Tibial nerve (tissue), 4 donors: Measurements from ENCODE around the gene TMX2. TPM values are rescaled to one million over a fixed set of nuclear protein-coding genes. Genes with fewer than 3 reads are reported as not detected.

Experiments
- DNase-seq, 2 donors: peaks; one replicate each; pipeline ENCODE4 v3.0.0-alpha.2; 2019; ENCODE audit warnings: low spot score in 2 of 2
- H3K27ac ChIP-seq, 4 donors: fragments of 200-600 bp; sonication (generic) in 3 of 4; one replicate each; pipeline ENCODE4 v1.5.1; 2017 to 2019; ENCODE audit warnings: mild to moderate bottlenecking in 1 of 4
- H3K27me3 ChIP-seq, 2 donors: fragments of 200-600 bp; sonication (generic) in 1 of 2; one replicate each; pipeline versions ENCODE4 v1.5.1 to v1.6.0; 2017 to 2019
- H3K36me3 ChIP-seq, 3 donors: fragments of 200-600 bp; sonication (generic); one replicate each; pipeline ENCODE4 v1.5.1; 2018 to 2019
- H3K4me1 ChIP-seq, 4 donors: fragments of 200-600 bp; sonication (generic) in 3 of 4; one replicate each; pipeline ENCODE4 v1.5.1; 2017 to 2019
- H3K4me3 ChIP-seq, 4 donors: fragments of 200-600 bp; sonication (generic) in 3 of 4; one replicate each; pipeline ENCODE4 v1.5.1; 2017 to 2019; ENCODE audit warnings: mild to moderate bottlenecking in 1 of 4, moderate library complexity in 1 of 4
- H3K9me3 ChIP-seq, 4 donors: fragments of 200-600 bp; sonication (generic) in 3 of 4; one replicate each; pipeline ENCODE4 v1.5.1; 2017 to 2019
- CTCF ChIP-seq, 5 experiments: fragments of 200-600 bp in 3 of 5; fragments of 450-650 bp in 2 of 5; sonication (generic) in 3 of 5; IDR thresholded peaks; one replicate each; pipeline ENCODE4 v1.5.1; 2016 to 2019; ENCODE audit warnings: antibody characterized with exemption in 5 of 5, mild to moderate bottlenecking in 3 of 5, moderate library complexity in 2 of 5
- EP300 ChIP-seq, 2 donors: sonication (generic); formaldehyde crosslinking; IDR thresholded peaks; one replicate each; pipeline ENCODE4 v1.6.1; 2017; ENCODE audit warnings: antibody characterized with exemption in 2 of 2, mild to moderate bottlenecking in 1 of 2
- POLR2A ChIP-seq, 2 donors: fragments of 450-650 bp; IDR thresholded peaks; one replicate each; pipeline ENCODE4 v1.6.1; 2017; ENCODE audit warnings: antibody characterized with exemption in 2 of 2, mild to moderate bottlenecking in 2 of 2, moderate library complexity in 2 of 2
- WGBS, 2 donors: methylation state at CpG; one replicate each; pipeline ENCODE4 v1.1.5; 2018; 5-methylcytosine and 5-hydroxymethylcytosine counted together
- small RNA-seq: library from RNA; depleted of rRNA; stranded (forward); fragments of <200 nt; gene quantifications from one replicate; pipeline ENCODE3, GENCODE V24; 2016
- total RNA-seq, 4 donors: library from RNA; depleted of rRNA; stranded (reverse); fragments of >200 nt; gene quantifications; one replicate each; pipeline ENCODE4 v1.1.0, GENCODE V29; 2016

Gene TMX2
- total RNA-seq, 4 donors from 2014 or later: 54.3 to 89.4 (median 71.7) TPM

GRCh38 chr11:57786436-57786835, 74.0 kb downstream of the TMX2 start:
- no peaks in the 10 kb centered on the region for H3K27me3 ChIP-seq
- H3K4me3 ChIP-seq: no peak overlapping the region
- no peak for DNase-seq
- no peak for TF ChIP-seq CTCF (IDR thresholded peaks at IDR 0.05)
- TF ChIP-seq EP300 (IDR thresholded peaks at IDR 0.05): no peak
- no peak for TF ChIP-seq POLR2A (IDR thresholded peaks at IDR 0.05)
- H3K36me3 ChIP-seq: peaks cover 0 to 5% (median 0%) of the 10 kb centered on the region in 3 donors
- 57 to 66% methylated on average over 4 of the region's 4 CpGs for WGBS, 2 donors
- peak overlapping the region in 2 of 4 donors; percentile 36 to 96 for H3K27ac ChIP-seq
- H3K4me1 ChIP-seq: peaks cover 0 to 95% (median 74%) of the 10 kb centered on the region in 4 donors
- H3K9me3 ChIP-seq: no peaks in the 10 kb centered on the region

GRCh38 chr11:57787006-57787604, 74.7 kb downstream of the TMX2 start:
- 76 to 80% methylated on average over 4 of the region's 4 CpGs for WGBS, 2 donors
- TF ChIP-seq CTCF (IDR thresholded peaks at IDR 0.05): no peak
- TF ChIP-seq EP300 (IDR thresholded peaks at IDR 0.05): no peak
- TF ChIP-seq POLR2A (IDR thresholded peaks at IDR 0.05): no peak
- Histone ChIP-seq H3K36me3 (peaks cover 0 to 10% (median 0%) of the 10 kb centered on the region in 3 donors), H3K9me3 (no peaks in the 10 kb centered on the region), H3K4me1 (peaks cover 0 to 95% (median 71%) of the 10 kb centered on the region in 4 donors), H3K27me3 (no peaks in the 10 kb centered on the region), H3K27ac (peak overlapping the region in 2 of 4 donors; percentile 36 to 96), H3K4me3 (no peak overlapping the region)
- no peak for DNase-seq

DNA sequence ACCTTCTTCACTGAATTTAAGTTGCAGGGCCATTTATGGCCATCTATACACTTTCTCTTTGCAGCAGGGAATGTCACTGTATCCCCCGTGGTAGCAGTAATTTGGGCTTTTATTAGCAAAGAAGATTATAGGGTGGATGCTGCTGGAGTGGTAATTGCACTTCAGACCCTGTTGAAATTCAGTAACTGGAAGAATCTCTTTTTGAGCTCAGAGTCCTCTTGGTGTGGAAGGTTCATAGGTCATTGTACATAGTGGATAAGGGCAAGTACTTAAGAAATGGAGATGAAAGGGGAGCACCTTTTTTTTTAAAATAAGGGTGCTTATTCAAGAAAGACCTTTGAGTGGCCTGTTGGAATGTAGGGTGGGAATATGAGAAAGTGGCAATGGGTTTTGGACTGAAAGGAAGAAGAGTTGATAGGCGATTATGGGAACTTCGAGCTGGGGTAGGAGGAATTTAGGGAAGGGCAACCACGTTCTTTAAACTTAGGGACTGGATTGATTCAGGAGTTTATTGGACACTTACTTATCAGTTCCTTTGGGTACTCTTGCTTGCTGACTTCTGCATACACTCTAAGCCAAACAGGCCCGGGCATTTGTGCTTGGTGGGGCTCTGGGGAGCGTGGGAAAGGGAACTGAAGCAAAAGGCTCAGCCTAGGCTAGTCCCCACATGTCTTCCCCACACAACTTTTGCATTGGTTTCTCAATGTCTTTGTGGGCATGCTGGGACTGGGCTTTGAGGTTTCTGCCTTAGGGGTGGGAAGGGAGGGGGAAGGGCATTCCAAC, 75.7 kb downstream of the TMX2 start:
- TF ChIP-seq POLR2A (IDR thresholded peaks at IDR 0.05) (no peak), CTCF (IDR thresholded peaks at IDR 0.05) (no peak), EP300 (IDR thresholded peaks at IDR 0.05) (peak in 1 of 2 donors; percentile 7)
- Histone ChIP-seq H3K36me3 (peaks cover 0 to 10% (median 0%) of the 10 kb centered on the region in 3 donors), H3K27ac (peak overlapping the region in 2 of 4 donors; percentile 36 to 96), H3K4me1 (peaks cover 0 to 95% (median 75%) of the 10 kb centered on the region in 4 donors), H3K9me3 (no peaks in the 10 kb centered on the region), H3K4me3 (no peak overlapping the region), H3K27me3 (no peaks in the 10 kb centered on the region)
- WGBS, 2 donors: 35 to 42% methylated on average over 6 of the region's 6 CpGs
- DNase-seq: no peak

GRCh38 chr11:57788703-57789088, 76.3 kb downstream of the TMX2 start:
- no peak for TF ChIP-seq CTCF (IDR thresholded peaks at IDR 0.05)
- no peak for TF ChIP-seq EP300 (IDR thresholded peaks at IDR 0.05)
- TF ChIP-seq POLR2A (IDR thresholded peaks at IDR 0.05): no peak
- Histone ChIP-seq H3K4me3 (no peak overlapping the region), H3K36me3 (peaks cover 0 to 15% (median 0%) of the 10 kb centered on the region in 3 donors), H3K27ac (peak overlapping the region in 2 of 4 donors; percentile 36 to 96), H3K9me3 (no peaks in the 10 kb centered on the region), H3K4me1 (peaks cover 0 to 96% (median 79%) of the 10 kb centered on the region in 4 donors), H3K27me3 (no peaks in the 10 kb centered on the region)
- DNase-seq: no peak

Small RNA genes within 50 kb of the gene (small RNA-seq; reads per million reads assigned to genes)
- not detected for gene TMX2-CTNND1

Other genes starting within 250 kb of the TMX2 start
- 10 to 100 TPM; 35.8 to 47.3 (median 42.4) TPM for gene SLC43A1, start 196.9 kb upstream of the TMX2 start, total RNA-seq
- gene TIMM10, start 181.8 kb upstream of the TMX2 start, total RNA-seq: 10 to 100 TPM; 20.2 to 51.6 (median 40.1) TPM
- gene SMTNL1, start 175.0 kb upstream of the TMX2 start, total RNA-seq: not detected
- gene UBE2L6, start 144.9 kb upstream of the TMX2 start, total RNA-seq: 10 to 100 TPM; 22.4 to 35.7 (median 25.5) TPM
- gene SERPING1, start 114.9 kb upstream of the TMX2 start, total RNA-seq: 100 to 1,000 TPM; 508 to 826 (median 607) TPM
- gene YPEL4, start 62.7 kb upstream of the TMX2 start, total RNA-seq: 1 to 10 TPM in 1 of 4 donors, under 1 TPM in 3; 0.30 to 1.7 (median 0.41) TPM
- 10 to 100 TPM in 1 of 4 donors, 1 to 10 TPM in 3; 6.3 to 15.1 (median 7.8) TPM for gene CLP1, start 54.8 kb upstream of the TMX2 start, total RNA-seq
- 10 to 100 TPM; 26.0 to 57.3 (median 33.7) TPM for gene ZDHHC5, start 44.5 kb upstream of the TMX2 start, total RNA-seq
- gene MED19, start 378 bp upstream of the TMX2 start, total RNA-seq: 10 to 100 TPM; 11.9 to 17.3 (median 15.4) TPM
- 100 to 1,000 TPM in 3 of 4 donors, 10 to 100 TPM in 1; 78.1 to 146 (median 118) TPM for gene SELENOH, start 28.9 kb downstream of the TMX2 start, total RNA-seq
- not detected for gene BTBD18, start 39.2 kb downstream of the TMX2 start, total RNA-seq
- 100 to 1,000 TPM; 104 to 128 (median 124) TPM for gene CTNND1, start 49.2 kb downstream of the TMX2 start, total RNA-seq